Neural progenitor cell (in vitro differentiated cells): ENCODE data around the gene ETV1.

Experiments used
- CTCF ChIP-seq: fragments of 200-600 bp; sonication (generic); IDR thresholded peaks from 2 replicates; pipeline ENCODE4 v1.5.1; 2017; ENCODE audit warnings: antibody characterized with exemption, mild to moderate bottlenecking
- EZH2 ChIP-seq: fragments of 200-600 bp; sonication (generic); IDR thresholded peaks from 2 replicates; pipeline ENCODE4 v1.6.1; 2017; ENCODE audit warnings: antibody characterized with exemption, mild to moderate bottlenecking, moderate library complexity

DNA sequence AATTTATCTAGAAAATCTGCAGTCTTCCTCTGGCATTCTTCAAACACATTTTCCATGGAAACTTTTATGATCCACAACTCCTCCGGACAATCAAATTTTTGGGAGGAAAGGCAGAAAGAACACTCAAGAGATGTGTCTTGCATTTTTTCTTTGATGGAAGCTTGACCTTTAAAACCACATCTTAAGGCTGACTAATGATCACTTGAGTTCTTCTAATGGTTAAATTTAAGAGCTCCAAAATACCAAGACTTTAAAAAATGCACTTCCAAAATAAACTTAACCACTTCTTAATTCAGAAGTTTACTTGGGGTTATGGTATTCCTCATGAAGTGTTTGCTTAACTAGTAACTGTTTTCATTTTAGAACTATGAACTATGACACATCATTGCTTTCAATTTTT, 43.3 kb downstream of the ETV1 start:
- TF ChIP-seq CTCF = no peak
- TF ChIP-seq EZH2 = no peak
